ENCODE data around the gene MED26. TPM values are rescaled to one million over a fixed set of nuclear protein-coding genes. Genes with fewer than 3 reads are reported as not detected.

MED26 gene
- total and polyA plus RNA-seq, 9 of the 15 experiments (the other 6 are each of a cell fraction or from before 2014, with no cell fraction given) = 0.71 to 15.1 (median 6.2) TPM

DNA sequence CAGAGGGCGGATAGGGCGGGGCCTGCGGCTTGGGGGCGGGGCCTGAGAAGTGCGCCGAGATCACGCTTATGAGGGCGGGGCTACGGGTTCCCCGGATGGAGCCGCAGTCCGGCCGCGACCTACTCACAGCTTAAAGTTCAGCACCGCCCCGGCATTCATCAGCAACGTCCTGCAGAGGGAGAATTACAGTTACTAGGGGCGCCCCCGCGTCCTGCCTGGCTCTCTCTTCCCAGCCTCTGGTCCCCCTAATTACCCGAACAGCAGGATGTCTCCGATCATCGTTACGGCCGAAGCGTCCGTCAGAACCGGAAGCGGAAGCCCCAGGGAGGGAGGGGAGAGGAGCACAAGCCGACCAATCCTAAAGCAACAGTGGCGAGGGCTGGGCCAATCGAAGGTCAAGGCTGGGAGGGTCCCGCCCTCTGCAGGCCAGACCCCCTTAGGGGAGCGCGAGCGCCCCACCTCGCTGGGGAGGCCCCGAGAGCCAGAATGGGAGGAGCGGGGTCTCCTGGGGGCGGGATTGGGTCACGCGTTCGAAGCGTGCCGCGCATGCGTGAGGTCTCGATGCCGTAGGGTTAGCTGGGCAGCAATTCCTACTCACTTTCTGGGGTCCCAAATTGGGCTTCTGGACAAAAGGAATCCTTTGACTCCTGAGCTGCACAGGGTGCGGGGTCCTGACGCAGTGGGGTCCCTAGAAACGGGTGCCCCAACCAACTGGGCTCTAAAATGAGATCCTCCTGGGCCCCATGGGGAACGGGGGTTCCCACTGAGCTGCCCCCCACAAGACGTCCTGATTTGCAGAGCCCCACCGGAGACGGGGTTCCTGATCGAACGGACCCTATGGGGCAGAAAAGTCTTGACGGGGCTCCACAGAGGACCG is 32.1 kb upstream of the MED26 start, which contains the start of gene SMIM7 (continued):
- TF ChIP-seq, protein P1, sequence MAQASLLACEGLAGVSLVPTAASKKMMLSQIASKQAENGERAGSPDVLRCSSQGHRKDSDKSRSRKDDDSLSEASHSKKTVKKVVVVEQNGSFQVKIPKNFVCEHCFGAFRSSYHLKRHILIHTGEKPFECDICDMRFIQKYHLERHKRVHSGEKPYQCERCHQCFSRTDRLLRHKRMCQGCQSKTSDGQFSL (CRISPR knock-in tag; IDR thresholded peaks at IDR 0.05) = 0 out of 2 replicates have a peak, but pooled peaks have one; percentile 12
- TF ChIP-seq, protein P1 (tag; IDR thresholded peaks at IDR 0.05) = no peak
- TF ChIP-seq, protein P2, sequence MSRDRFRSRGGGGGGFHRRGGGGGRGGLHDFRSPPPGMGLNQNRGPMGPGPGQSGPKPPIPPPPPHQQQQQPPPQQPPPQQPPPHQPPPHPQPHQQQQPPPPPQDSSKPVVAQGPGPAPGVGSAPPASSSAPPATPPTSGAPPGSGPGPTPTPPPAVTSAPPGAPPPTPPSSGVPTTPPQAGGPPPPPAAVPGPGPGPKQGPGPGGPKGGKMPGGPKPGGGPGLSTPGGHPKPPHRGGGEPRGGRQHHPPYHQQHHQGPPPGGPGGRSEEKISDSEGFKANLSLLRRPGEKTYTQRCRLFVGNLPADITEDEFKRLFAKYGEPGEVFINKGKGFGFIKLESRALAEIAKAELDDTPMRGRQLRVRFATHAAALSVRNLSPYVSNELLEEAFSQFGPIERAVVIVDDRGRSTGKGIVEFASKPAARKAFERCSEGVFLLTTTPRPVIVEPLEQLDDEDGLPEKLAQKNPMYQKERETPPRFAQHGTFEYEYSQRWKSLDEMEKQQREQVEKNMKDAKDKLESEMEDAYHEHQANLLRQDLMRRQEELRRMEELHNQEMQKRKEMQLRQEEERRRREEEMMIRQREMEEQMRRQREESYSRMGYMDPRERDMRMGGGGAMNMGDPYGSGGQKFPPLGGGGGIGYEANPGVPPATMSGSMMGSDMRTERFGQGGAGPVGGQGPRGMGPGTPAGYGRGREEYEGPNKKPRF (IDR thresholded peaks at IDR 0.05; ENCODE audit: low read depth, low read length) = no peak
- TF ChIP-seq L3MBTL2 (IDR thresholded peaks at IDR 0.05) = no peak; the same call in none of the 2 replicates
- no peak for TF ChIP-seq POU5F1 (IDR thresholded peaks at IDR 0.05; ENCODE audit: borderline replicate concordance, low read depth, low read length, partially characterized antibody)
- TF ChIP-seq, protein P3, sequence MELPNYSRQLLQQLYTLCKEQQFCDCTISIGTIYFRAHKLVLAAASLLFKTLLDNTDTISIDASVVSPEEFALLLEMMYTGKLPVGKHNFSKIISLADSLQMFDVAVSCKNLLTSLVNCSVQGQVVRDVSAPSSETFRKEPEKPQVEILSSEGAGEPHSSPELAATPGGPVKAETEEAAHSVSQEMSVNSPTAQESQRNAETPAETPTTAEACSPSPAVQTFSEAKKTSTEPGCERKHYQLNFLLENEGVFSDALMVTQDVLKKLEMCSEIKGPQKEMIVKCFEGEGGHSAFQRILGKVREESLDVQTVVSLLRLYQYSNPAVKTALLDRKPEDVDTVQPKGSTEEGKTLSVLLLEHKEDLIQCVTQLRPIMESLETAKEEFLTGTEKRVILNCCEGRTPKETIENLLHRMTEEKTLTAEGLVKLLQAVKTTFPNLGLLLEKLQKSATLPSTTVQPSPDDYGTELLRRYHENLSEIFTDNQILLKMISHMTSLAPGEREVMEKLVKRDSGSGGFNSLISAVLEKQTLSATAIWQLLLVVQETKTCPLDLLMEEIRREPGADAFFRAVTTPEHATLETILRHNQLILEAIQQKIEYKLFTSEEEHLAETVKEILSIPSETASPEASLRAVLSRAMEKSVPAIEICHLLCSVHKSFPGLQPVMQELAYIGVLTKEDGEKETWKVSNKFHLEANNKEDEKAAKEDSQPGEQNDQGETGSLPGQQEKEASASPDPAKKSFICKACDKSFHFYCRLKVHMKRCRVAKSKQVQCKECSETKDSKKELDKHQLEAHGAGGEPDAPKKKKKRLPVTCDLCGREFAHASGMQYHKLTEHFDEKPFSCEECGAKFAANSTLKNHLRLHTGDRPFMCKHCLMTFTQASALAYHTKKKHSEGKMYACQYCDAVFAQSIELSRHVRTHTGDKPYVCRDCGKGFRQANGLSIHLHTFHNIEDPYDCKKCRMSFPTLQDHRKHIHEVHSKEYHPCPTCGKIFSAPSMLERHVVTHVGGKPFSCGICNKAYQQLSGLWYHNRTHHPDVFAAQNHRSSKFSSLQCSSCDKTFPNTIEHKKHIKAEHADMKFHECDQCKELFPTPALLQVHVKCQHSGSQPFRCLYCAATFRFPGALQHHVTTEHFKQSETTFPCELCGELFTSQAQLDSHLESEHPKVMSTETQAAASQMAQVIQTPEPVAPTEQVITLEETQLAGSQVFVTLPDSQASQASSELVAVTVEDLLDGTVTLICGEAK (IDR thresholded peaks at IDR 0.05) = peak; percentile 99
- TF ChIP-seq, protein P3 (CRISPR knock-in tag; IDR thresholded peaks at IDR 0.05) = no peak
- 0 out of 2 replicates have a peak, but pooled peaks have one; percentile 32 for TF ChIP-seq SOX6 (IDR thresholded peaks at IDR 0.05)
- no peak for TF ChIP-seq SMARCB1 (IDR thresholded peaks at IDR 0.05; ENCODE audit: insufficient read length, low read depth)
- no peak for TF ChIP-seq TRIM28 (IDR thresholded peaks at IDR 0.05)
- TF ChIP-seq, protein P4, sequence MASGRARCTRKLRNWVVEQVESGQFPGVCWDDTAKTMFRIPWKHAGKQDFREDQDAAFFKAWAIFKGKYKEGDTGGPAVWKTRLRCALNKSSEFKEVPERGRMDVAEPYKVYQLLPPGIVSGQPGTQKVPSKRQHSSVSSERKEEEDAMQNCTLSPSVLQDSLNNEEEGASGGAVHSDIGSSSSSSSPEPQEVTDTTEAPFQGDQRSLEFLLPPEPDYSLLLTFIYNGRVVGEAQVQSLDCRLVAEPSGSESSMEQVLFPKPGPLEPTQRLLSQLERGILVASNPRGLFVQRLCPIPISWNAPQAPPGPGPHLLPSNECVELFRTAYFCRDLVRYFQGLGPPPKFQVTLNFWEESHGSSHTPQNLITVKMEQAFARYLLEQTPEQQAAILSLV (tag; IDR thresholded peaks at IDR 0.05) = no peak
- TF ChIP-seq FOXA1 (IDR thresholded peaks at IDR 0.05; ENCODE audit: borderline replicate concordance) = no peak
- TF ChIP-seq NFXL1 (CRISPR knock-in tag; IDR thresholded peaks at IDR 0.05) = no peak
- no peak for TF ChIP-seq RBM39 (optimal IDR thresholded peaks at IDR 0.05; ENCODE audit: low read depth, low read length)

All from K562 (cell line).